PC-3 (cell line): ENCODE data around the gene ASAP3. TPM values are rescaled to one million over a fixed set of nuclear protein-coding genes. Genes with fewer than 3 reads are reported as not detected.

ENCODE experiments used
- ATAC-seq: fragments of 200-7000 bp; cut with Tn5 transposase; 2 replicates; pipeline ENCODE4 v1.9.1; 2020; ENCODE audit warnings: mild to moderate bottlenecking, moderate library complexity
- BruUV-seq: library from RNA; stranded (reverse); fragments of 400-500 nt; replicated peaks from 2 replicates; lab custom pipeline; 2021; lab: Mats Ljungman, UMichigan
- CTCF ChIA-PET: fragments of 300-600 bp; sonication (Branson Sonifier 250); formaldehyde crosslinking; loops from one replicate; lab custom pipeline; 2022; ENCODE audit warnings: antibody characterized with exemption; lab: Charles Lee
- POLR2A ChIA-PET: fragments of 300-600 bp; sonication (Branson Sonifier 250); formaldehyde crosslinking; loops from one replicate; lab custom pipeline; 2022; ENCODE audit warnings: antibody characterized with exemption; ENCODE audit not compliant: unreplicated experiment; lab: Charles Lee
- DNase-seq: peaks from one replicate; pipeline ENCODE4 v3.0.0-alpha.2; 2015
- H2AFZ ChIP-seq: fragments of 300-600 bp; sonication (generic); 2 replicates; pipeline ENCODE4 v1.6.0; 2016; ENCODE audit warnings: antibody characterized with exemption, low read length
- H3F3A ChIP-seq: fragments of 300-600 bp; sonication (generic); one replicate; pipeline ENCODE4 v1.6.0; 2017; ENCODE audit warnings: antibody characterized with exemption, low read length, control low read depth, mild to moderate bottlenecking; ENCODE audit not compliant: unreplicated experiment
- H3K27ac ChIP-seq: fragments of 300-600 bp; sonication (generic); 2 replicates; pipeline ENCODE4 v1.5.1; 2016; ENCODE audit warnings: mild to moderate bottlenecking, low read length
- H3K27me3 ChIP-seq: fragments of 300-600 bp; sonication (generic); 2 replicates; pipeline ENCODE4 v1.6.1; 2016; ENCODE audit warnings: low read length, mixed read lengths
- H3K36me3 ChIP-seq: fragments of 300-600 bp; sonication (generic); 2 replicates; pipeline ENCODE4 v1.6.1; 2016; ENCODE audit warnings: low read depth, mixed run types, low read length, mixed read lengths
- H3K4me1 ChIP-seq: fragments of 300-600 bp; sonication (generic); 2 replicates; pipeline ENCODE4 v1.5.1; 2016; ENCODE audit warnings: low read length; ENCODE audit not compliant: insufficient read depth
- H3K4me2 ChIP-seq: fragments of 300-600 bp; sonication (generic); 2 replicates; pipeline ENCODE4 v1.6.0; 2016; ENCODE audit warnings: low read length
- H3K4me3 ChIP-seq: fragments of 300-600 bp; sonication (generic); 2 replicates; pipeline ENCODE4 v1.5.1; 2016; ENCODE audit warnings: mild to moderate bottlenecking, low read length, mixed read lengths
- H3K79me2 ChIP-seq: fragments of 300-600 bp; sonication (generic); 2 replicates; pipeline ENCODE4 v1.6.1; 2017; ENCODE audit warnings: low read length, mixed read lengths
- H3K9ac ChIP-seq: fragments of 300-600 bp; sonication (generic); 2 replicates; pipeline ENCODE4 v1.6.0; 2016; ENCODE audit warnings: mild to moderate bottlenecking, low read length
- H3K9me2 ChIP-seq: fragments of 300-600 bp; sonication (generic); replicated peaks from 2 replicates; pipeline ENCODE4 v1.6.1; 2016; ENCODE audit warnings: mixed run types, low read length, mixed read lengths
- H3K9me3 ChIP-seq: fragments of 300-600 bp; sonication (generic); 2 replicates; pipeline ENCODE4 v1.6.1; 2016; ENCODE audit warnings: low read length, mixed read lengths
- H4K20me1 ChIP-seq: fragments of 300-600 bp; sonication (generic); 2 replicates; pipeline ENCODE4 v1.6.1; 2016; ENCODE audit warnings: low read length, mixed read lengths
- EZH2 ChIP-seq: fragments of 300-600 bp; sonication (generic); IDR thresholded peaks from one replicate; pipeline ENCODE4 v1.6.1; 2017; ENCODE audit warnings: antibody characterized with exemption, mild to moderate bottlenecking, low read length; ENCODE audit not compliant: unreplicated experiment
- EZH2phosphoT487 ChIP-seq: fragments of 300-600 bp; sonication (generic); IDR thresholded peaks from 2 replicates; pipeline ENCODE4 v1.6.1; 2018; ENCODE audit warnings: mild to moderate bottlenecking, antibody characterized with exemption, low read length, borderline replicate concordance
- intact Hi-C: fragments of 100-400 bp; cut with micrococcal nuclease; formaldehyde crosslinking; loops from 2 replicates; pipeline ENCODE4 v1.9.0; 2023
- total RNA-seq: library from RNA; depleted of rRNA; stranded (reverse); fragments of >200 nt; gene quantifications from 2 replicates; pipeline ENCODE4 v1.2.3, GENCODE V29; 2014
- TF ChIP-seq, protein P1 (sequence below): fragments of 300-600 bp; sonication (generic); conservative IDR thresholded peaks from 2 replicates; pipeline ENCODE4 v1.5.1; 2017; ENCODE audit warnings: antibody characterized with exemption, low read depth, mild to moderate bottlenecking, low read length

The ASAP3 gene
- total RNA-seq, 1 experiment from 2014 or later: 12.8 TPM

DNA sequence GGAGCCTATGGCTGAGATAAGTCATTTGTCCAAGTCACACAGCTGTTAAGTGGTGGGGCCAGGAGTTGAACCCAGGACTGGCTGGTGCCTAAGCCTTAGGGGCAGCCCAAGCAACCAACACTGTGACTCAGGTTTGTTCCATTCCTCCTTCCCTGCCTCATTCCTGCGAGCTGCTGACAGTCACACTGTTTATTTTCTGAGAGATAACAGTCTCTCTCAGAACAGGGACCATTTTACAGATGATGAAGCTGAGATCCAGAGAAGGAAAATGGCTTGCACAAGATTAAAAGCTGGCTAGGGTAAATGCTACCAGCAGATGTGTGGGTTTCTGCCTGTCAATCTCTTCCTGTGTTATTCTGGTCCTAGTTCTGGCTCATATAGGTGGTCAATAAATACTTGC is 35.1 kb downstream of the ASAP3 start:
- DNase-seq (no peak), ATAC-seq (no peak)
- no peaks in the 10 kb centered on the region for H3K9me2 ChIP-seq
- H3K4me3 ChIP-seq: no peak overlapping the region
- intact Hi-C loops: no loop called here
- H2AFZ ChIP-seq: no peak overlapping the region
- H3K4me2 ChIP-seq: no peak overlapping the region
- H4K20me1 ChIP-seq: no peaks in the 10 kb centered on the region
- H3K79me2 ChIP-seq: no peaks in the 10 kb centered on the region
- CTCF ChIA-PET: no interaction called here
- H3K9ac ChIP-seq: no peak overlapping the region
- POLR2A ChIA-PET: no interaction called here
- no peaks in the 10 kb centered on the region for H3K9me3 ChIP-seq
- no TSS peak for BruUV-seq
- no peaks in the 10 kb centered on the region for H3K27me3 ChIP-seq
- no peak overlapping the region for H3K27ac ChIP-seq
- peaks cover 20% of the 10 kb centered on the region for H3K4me1 ChIP-seq
- no peaks in the 10 kb centered on the region for H3K36me3 ChIP-seq
- TF ChIP-seq EZH2phosphoT487 (no peak), EZH2 (no peak)
- TF ChIP-seq, protein P1, sequence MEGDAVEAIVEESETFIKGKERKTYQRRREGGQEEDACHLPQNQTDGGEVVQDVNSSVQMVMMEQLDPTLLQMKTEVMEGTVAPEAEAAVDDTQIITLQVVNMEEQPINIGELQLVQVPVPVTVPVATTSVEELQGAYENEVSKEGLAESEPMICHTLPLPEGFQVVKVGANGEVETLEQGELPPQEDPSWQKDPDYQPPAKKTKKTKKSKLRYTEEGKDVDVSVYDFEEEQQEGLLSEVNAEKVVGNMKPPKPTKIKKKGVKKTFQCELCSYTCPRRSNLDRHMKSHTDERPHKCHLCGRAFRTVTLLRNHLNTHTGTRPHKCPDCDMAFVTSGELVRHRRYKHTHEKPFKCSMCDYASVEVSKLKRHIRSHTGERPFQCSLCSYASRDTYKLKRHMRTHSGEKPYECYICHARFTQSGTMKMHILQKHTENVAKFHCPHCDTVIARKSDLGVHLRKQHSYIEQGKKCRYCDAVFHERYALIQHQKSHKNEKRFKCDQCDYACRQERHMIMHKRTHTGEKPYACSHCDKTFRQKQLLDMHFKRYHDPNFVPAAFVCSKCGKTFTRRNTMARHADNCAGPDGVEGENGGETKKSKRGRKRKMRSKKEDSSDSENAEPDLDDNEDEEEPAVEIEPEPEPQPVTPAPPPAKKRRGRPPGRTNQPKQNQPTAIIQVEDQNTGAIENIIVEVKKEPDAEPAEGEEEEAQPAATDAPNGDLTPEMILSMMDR: no peak
- no peaks in the 10 kb centered on the region for H3F3A ChIP-seq

DNA sequence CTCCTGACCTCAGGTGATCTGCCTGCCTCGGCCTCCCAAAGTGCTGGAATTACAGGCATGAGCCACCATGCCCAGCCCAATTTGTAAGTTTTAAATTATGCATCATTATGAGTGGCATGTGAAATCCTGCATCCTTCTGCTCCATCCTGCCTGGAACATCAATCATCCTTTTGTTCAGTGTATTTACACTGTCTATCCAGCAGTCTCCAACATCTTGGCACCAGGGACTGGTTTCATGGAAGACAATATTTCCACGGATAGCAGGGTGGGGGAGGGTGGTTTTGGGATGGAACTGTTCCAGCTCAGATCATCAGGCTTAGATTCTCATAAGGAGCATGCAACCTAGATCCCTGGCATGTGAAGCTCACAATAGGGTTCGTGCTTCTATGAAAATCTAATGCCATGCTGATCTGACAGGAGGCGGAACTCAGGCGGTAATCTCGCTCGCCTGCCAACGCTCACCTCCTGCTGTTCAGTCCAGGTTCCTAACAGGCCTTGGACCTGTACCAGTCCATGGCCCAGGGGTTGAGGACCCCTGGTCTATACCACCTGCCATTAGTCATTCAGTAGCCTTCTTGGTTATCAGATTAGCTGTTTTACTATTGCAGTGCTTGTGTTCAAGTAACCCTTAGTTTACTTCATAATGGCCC is 37.2 kb downstream of the ASAP3 start:
- ATAC-seq: no peak
- H3K9ac ChIP-seq: no peak overlapping the region
- peaks cover 11% of the 10 kb centered on the region for H3K4me1 ChIP-seq
- H3K9me3 ChIP-seq: no peaks in the 10 kb centered on the region
- no peak for DNase-seq
- TF ChIP-seq EZH2 (no peak), EZH2phosphoT487 (no peak)
- TF ChIP-seq, protein P1: no peak
- H3K27ac ChIP-seq: no peak overlapping the region
- no peaks in the 10 kb centered on the region for H3K36me3 ChIP-seq
- no peaks in the 10 kb centered on the region for H3F3A ChIP-seq
- ChIA-PET CTCF (no interaction called here), POLR2A (no interaction called here)
- intact Hi-C loops: no loop called here
- BruUV-seq: no TSS peak
- no peaks in the 10 kb centered on the region for H3K27me3 ChIP-seq
- H3K4me2 ChIP-seq: no peak overlapping the region
- no peak overlapping the region for H2AFZ ChIP-seq
- no peaks in the 10 kb centered on the region for H3K79me2 ChIP-seq
- H4K20me1 ChIP-seq: no peaks in the 10 kb centered on the region
- H3K9me2 ChIP-seq: no peaks in the 10 kb centered on the region
- H3K4me3 ChIP-seq: no peak overlapping the region

DNA sequence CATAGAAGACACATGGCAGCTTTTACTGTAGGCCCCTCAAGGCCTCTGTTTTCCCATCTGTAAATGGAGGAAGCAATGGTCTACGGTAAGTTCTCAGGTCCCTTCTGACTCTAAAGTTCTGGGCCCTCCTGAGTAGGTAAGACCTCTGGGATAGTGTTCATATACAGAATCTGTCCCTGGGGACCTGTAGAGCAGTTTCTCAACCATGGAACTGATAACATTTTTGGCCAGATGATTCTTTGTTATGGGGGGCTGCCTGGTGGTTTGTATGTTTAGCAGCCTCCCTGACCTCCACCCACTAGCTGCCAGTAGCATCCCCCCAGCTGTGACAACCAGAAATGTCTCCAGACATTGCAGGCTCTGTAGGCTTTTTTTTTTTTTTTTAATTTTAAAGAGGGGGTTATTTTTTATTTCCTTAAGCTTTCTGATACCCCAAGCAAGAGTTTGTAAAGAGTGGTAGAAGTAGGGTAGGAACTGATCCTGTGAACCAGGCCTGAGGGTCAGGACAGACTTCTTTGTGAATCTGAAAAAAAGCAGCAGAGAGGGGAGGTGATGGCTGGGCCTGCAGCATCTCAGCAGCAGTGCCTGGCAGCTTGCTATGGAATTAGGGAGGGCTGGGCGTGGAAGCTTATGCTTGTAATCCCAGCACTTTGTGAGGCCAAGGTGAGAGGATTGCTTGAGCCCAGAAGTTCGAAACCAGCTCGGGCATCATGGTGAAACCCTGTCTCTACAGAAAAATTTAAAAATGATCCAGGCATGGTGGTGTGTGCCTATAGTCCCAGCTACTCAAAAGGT is 39.2 kb downstream of the ASAP3 start:
- Histone ChIP-seq H4K20me1 (no peaks in the 10 kb centered on the region), H3K36me3 (no peaks in the 10 kb centered on the region), H3F3A (no peaks in the 10 kb centered on the region), H3K9me3 (no peaks in the 10 kb centered on the region), H3K9ac (no peak overlapping the region), H3K27ac (no peak overlapping the region), H3K9me2 (no peaks in the 10 kb centered on the region), H2AFZ (no peak overlapping the region), H3K79me2 (no peaks in the 10 kb centered on the region), H3K4me2 (no peak overlapping the region), H3K4me3 (no peak overlapping the region), H3K27me3 (no peaks in the 10 kb centered on the region), H3K4me1 (no peaks in the 10 kb centered on the region)
- POLR2A ChIA-PET: no interaction called here
- ATAC-seq: no peak
- no TSS peak for BruUV-seq
- no peak for TF ChIP-seq EZH2
- TF ChIP-seq EZH2phosphoT487: no peak
- TF ChIP-seq, protein P1: no peak
- intact Hi-C loops: no loop called here
- CTCF ChIA-PET: interaction anchor here (0.6 kb wide), 1 partner anchor 52 kb away, joined by 5 read pairs; no protein-coding TSS in a partner anchor
- DNase-seq: no peak
